OCI-LY1 (cell line): ENCODE data around the gene MIF4GD.

Experiments
- H2AFZ ChIP-seq: fragments of 200-600 bp; sonication (generic), shearing (Covaris generic); 2 replicates; pipeline ENCODE4 v1.6.0; 2014; ENCODE audit warnings: antibody characterized with exemption, mild to moderate bottlenecking, low read length
- H3F3A ChIP-seq: fragments of 200-600 bp; sonication (generic), shearing (Covaris generic); 2 replicates; pipeline ENCODE4 v1.6.0; 2014; ENCODE audit warnings: mild to moderate bottlenecking, antibody characterized with exemption, low read length, moderate library complexity; ENCODE audit not compliant: insufficient read depth
- H3K27ac ChIP-seq: fragments of 200-600 bp; sonication (generic); 2 replicates; pipeline ENCODE4 v1.5.1; 2014; ENCODE audit warnings: low read length, mixed run types, mild to moderate bottlenecking, low read depth; ENCODE audit not compliant: poor library complexity, severe bottlenecking
- H3K27me3 ChIP-seq: fragments of 200-600 bp; sonication (generic); 2 replicates; pipeline ENCODE4 v1.6.0; 2014; ENCODE audit warnings: antibody characterized with exemption, mild to moderate bottlenecking, low read length, moderate library complexity; ENCODE audit not compliant: insufficient read depth
- H3K36me3 ChIP-seq: fragments of 200-600 bp; sonication (generic); 2 replicates; pipeline ENCODE4 v1.6.1; 2014; ENCODE audit warnings: mild to moderate bottlenecking, antibody characterized with exemption, low read length, moderate library complexity, mixed read lengths; ENCODE audit not compliant: insufficient read depth
- H3K4me1 ChIP-seq: fragments of 200-600 bp; sonication (generic); 2 replicates; pipeline ENCODE4 v1.5.1; 2014; ENCODE audit warnings: mild to moderate bottlenecking, low read length, moderate library complexity; ENCODE audit not compliant: insufficient read depth, severe bottlenecking
- H3K4me2 ChIP-seq: fragments of 200-600 bp; sonication (generic), shearing (Covaris generic); 2 replicates; pipeline ENCODE4 v1.6.1; 2014; ENCODE audit warnings: low read length
- H3K4me3 ChIP-seq: fragments of 200-600 bp; sonication (generic); 2 replicates; pipeline ENCODE4 v1.5.1; 2014; ENCODE audit warnings: low read length, low read depth, mild to moderate bottlenecking, mixed read lengths; ENCODE audit not compliant: poor library complexity, severe bottlenecking
- H3K79me2 ChIP-seq: fragments of 200-600 bp; shearing (Covaris generic); 2 replicates; pipeline ENCODE4 v1.6.1; 2016; ENCODE audit warnings: mixed run types, low read length, mixed read lengths; ENCODE audit not compliant: insufficient read depth
- H3K9ac ChIP-seq: fragments of 200-600 bp; sonication (generic), shearing (Covaris generic); 2 replicates; pipeline ENCODE4 v1.6.1; 2014; ENCODE audit warnings: mild to moderate bottlenecking, low read length, mixed read lengths
- H3K9me2 ChIP-seq: fragments of 200-600 bp; sonication (generic), shearing (Covaris generic); 2 replicates; pipeline ENCODE4 v1.6.1; 2014; ENCODE audit warnings: low read depth, mild to moderate bottlenecking, low read length, mixed read lengths
- H3K9me3 ChIP-seq: fragments of 200-600 bp; shearing (Covaris generic); 2 replicates; pipeline ENCODE4 v1.6.1; 2014; ENCODE audit warnings: low read length, mixed read lengths
- H4K20me1 ChIP-seq: fragments of 200-600 bp; sonication (generic), shearing (Covaris generic); 2 replicates; pipeline ENCODE4 v1.6.0; 2016; ENCODE audit warnings: mild to moderate bottlenecking, low read length; ENCODE audit not compliant: insufficient read depth
- EZH2 ChIP-seq: fragments of 200-600 bp; sonication (generic), shearing (Covaris generic); IDR thresholded peaks from 2 replicates; pipeline ENCODE4 v1.8.0; 2017; ENCODE audit warnings: borderline replicate concordance, mixed run types, mild to moderate bottlenecking, antibody characterized with exemption, low read length, moderate library complexity, mixed read lengths
- TF ChIP-seq, protein P1 (sequence below): fragments of 200-600 bp; sonication (generic), shearing (Covaris generic); IDR thresholded peaks from 2 replicates; pipeline ENCODE4 v1.5.1; 2017; ENCODE audit warnings: mild to moderate bottlenecking, antibody characterized with exemption, low read length, moderate library complexity, mixed read lengths

MIF4GD gene

DNA sequence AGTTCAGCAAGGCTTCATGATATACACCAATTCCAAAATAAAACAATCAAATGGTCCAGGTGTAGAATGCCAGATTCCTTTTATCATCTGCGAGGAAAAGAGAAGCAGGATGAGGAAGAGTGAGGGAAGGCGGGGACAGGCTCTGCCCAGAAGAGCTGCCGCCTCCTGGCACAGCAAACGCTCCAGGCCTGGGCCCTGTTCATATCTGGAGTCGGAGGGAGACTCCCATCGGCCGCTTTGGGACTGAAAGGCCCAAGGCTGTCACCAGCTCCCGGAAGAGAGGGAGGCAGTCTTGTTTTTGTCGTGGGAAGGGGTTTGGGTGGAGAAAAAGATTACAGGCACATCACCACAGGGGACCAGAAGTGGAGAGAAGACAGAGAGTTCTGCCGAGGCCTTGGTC lies 47.2 kb upstream of the MIF4GD start:
- no peak overlapping the region for H3K4me3 ChIP-seq
- H3K4me2 ChIP-seq = no peak overlapping the region
- 0 out of 2 replicates have a peak, but pooled peaks cover under 1% of the 10 kb centered on the region for H3F3A ChIP-seq
- H3K79me2 ChIP-seq = no peaks in the 10 kb centered on the region
- TF ChIP-seq, protein P1, sequence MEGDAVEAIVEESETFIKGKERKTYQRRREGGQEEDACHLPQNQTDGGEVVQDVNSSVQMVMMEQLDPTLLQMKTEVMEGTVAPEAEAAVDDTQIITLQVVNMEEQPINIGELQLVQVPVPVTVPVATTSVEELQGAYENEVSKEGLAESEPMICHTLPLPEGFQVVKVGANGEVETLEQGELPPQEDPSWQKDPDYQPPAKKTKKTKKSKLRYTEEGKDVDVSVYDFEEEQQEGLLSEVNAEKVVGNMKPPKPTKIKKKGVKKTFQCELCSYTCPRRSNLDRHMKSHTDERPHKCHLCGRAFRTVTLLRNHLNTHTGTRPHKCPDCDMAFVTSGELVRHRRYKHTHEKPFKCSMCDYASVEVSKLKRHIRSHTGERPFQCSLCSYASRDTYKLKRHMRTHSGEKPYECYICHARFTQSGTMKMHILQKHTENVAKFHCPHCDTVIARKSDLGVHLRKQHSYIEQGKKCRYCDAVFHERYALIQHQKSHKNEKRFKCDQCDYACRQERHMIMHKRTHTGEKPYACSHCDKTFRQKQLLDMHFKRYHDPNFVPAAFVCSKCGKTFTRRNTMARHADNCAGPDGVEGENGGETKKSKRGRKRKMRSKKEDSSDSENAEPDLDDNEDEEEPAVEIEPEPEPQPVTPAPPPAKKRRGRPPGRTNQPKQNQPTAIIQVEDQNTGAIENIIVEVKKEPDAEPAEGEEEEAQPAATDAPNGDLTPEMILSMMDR = no peak
- no peak for TF ChIP-seq EZH2
- no peaks in the 10 kb centered on the region for H3K9me2 ChIP-seq
- no peaks in the 10 kb centered on the region for H3K27me3 ChIP-seq
- H3K4me1 ChIP-seq = peaks cover 44% of the 10 kb centered on the region
- H3K9me3 ChIP-seq = no peaks in the 10 kb centered on the region
- H3K36me3 ChIP-seq = peaks cover 59% of the 10 kb centered on the region
- H4K20me1 ChIP-seq = no peaks in the 10 kb centered on the region
- no peak overlapping the region for H3K9ac ChIP-seq
- H3K27ac ChIP-seq = peak overlapping the region; percentile 85
- H2AFZ ChIP-seq = no peak overlapping the region

DNA sequence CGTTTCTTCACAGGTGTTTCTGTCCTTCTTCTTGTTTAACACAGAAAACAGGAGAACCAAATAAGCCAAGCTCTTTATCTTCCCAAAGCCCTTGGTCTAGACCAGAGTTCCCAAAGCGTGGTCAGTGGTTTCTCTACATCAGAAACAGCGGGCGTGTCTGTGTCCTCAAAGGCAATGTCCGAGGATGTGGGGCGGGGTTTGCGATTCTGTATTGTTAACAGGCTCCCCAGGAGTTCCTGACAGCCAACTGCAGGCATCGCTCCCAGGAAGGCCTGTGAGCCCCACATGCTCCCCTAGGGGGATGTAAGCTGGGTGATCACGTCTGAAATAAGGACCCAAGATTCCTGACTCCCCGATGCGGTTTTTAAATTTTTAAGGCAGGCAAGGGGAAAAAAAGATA lies 46.6 kb upstream of the MIF4GD start:
- Histone ChIP-seq H3K27ac (peak overlapping the region; percentile 85), H4K20me1 (no peaks in the 10 kb centered on the region), H3K27me3 (no peaks in the 10 kb centered on the region), H3F3A (no peaks in the 10 kb centered on the region), H2AFZ (no peak overlapping the region), H3K79me2 (no peaks in the 10 kb centered on the region), H3K9me3 (no peaks in the 10 kb centered on the region), H3K4me1 (peaks cover 46% of the 10 kb centered on the region), H3K36me3 (peaks cover 54% of the 10 kb centered on the region), H3K4me3 (no peak overlapping the region), H3K9ac (no peak overlapping the region), H3K9me2 (no peaks in the 10 kb centered on the region), H3K4me2 (no peak overlapping the region)
- TF ChIP-seq EZH2 = no peak
- TF ChIP-seq, protein P1 = no peak

- Histone ChIP-seq H3K79me2 (no peaks in the 10 kb centered on the region), H3K9ac (no peak overlapping the region), H3K36me3 (peaks cover 41% of the 10 kb centered on the region), H3K4me3 (no peak overlapping the region), H3F3A (no peaks in the 10 kb centered on the region), H3K27ac (peak overlapping the region; percentile 58), H3K9me2 (no peaks in the 10 kb centered on the region), H3K9me3 (no peaks in the 10 kb centered on the region), H3K27me3 (no peaks in the 10 kb centered on the region), H3K4me2 (no peak overlapping the region), H3K4me1 (peaks cover 54% of the 10 kb centered on the region), H4K20me1 (no peaks in the 10 kb centered on the region), H2AFZ (no peak overlapping the region)
- no peak for TF ChIP-seq EZH2
- TF ChIP-seq, protein P1 = no peak
These were observed 45.2 kb upstream of the MIF4GD start for GRCh38 chr17:75316253-75316652.
